GM23338 (cell line): ENCODE data around the gene DNAI1. TPM values are rescaled to one million over a fixed set of nuclear protein-coding genes. Genes with fewer than 3 reads are reported as not detected.

Experiments used
- ATAC-seq: fragments of 200-7000 bp; cut with Tn5 transposase; 3 replicates; pipeline ENCODE4 v1.9.1; 2020
- DNase-seq: peaks from one replicate; pipeline ENCODE4 v3.0.0-alpha.2; 2015; ENCODE audit warnings: low spot score
- H2AFZ ChIP-seq: fragments of 200-600 bp; sonication (generic); 2 replicates; pipeline ENCODE4 v1.8.0; 2016; ENCODE audit warnings: antibody characterized with exemption, mild to moderate bottlenecking, moderate library complexity
- H3F3A ChIP-seq: fragments of 200-600 bp; sonication (generic); replicated peaks from 2 replicates; pipeline ENCODE4 v1.8.0; 2017; ENCODE audit warnings: antibody characterized with exemption, mixed run types, low read depth
- H3K27ac ChIP-seq: fragments of 200-600 bp; sonication (generic); 2 replicates; pipeline ENCODE4 v1.6.1; 2016; ENCODE audit warnings: low read depth
- H3K27me3 ChIP-seq: fragments of 200-600 bp; sonication (generic); 2 replicates; pipeline ENCODE4 v1.8.0; 2016; ENCODE audit warnings: mild to moderate bottlenecking, mixed run types, moderate library complexity; ENCODE audit not compliant: insufficient read depth
- H3K36me3 ChIP-seq: fragments of 200-600 bp; sonication (generic); 2 replicates; pipeline ENCODE4 v1.8.0; 2016; ENCODE audit warnings: mild to moderate bottlenecking; ENCODE audit not compliant: insufficient read depth
- H3K4me1 ChIP-seq: fragments of 200-600 bp; sonication (generic); 2 replicates; pipeline ENCODE4 v1.8.0; 2016; ENCODE audit warnings: mild to moderate bottlenecking, moderate library complexity; ENCODE audit not compliant: insufficient read depth
- H3K4me2 ChIP-seq: fragments of 200-600 bp; sonication (generic); 2 replicates; pipeline ENCODE4 v1.7.1; 2017; ENCODE audit warnings: mixed run types
- H3K4me3 ChIP-seq: fragments of 200-600 bp; sonication (generic); 2 replicates; pipeline ENCODE4 v1.6.1; 2016; ENCODE audit warnings: mixed run types
- H3K79me2 ChIP-seq: fragments of 200-600 bp; sonication (generic); replicated peaks from 2 replicates; pipeline ENCODE4 v1.8.0; 2017; ENCODE audit warnings: mild to moderate bottlenecking; ENCODE audit not compliant: insufficient read depth
- H3K9me2 ChIP-seq: fragments of 200-600 bp; sonication (generic); 2 replicates; pipeline ENCODE4 v1.8.0; 2017; ENCODE audit not compliant: insufficient read depth
- H4K20me1 ChIP-seq: fragments of 200-600 bp; sonication (generic); replicated peaks from 2 replicates; pipeline ENCODE4 v1.8.0; 2017; ENCODE audit warnings: mild to moderate bottlenecking; ENCODE audit not compliant: insufficient read depth
- H3K27ac Mint-ChIP-seq: 2 replicates; pipeline ENCODE4 v1.8.0; 2020; ENCODE audit warnings: inconsistent platforms, mild to moderate bottlenecking, moderate library complexity, mixed read lengths
- H3K27me3 Mint-ChIP-seq: 3 replicates; pipeline ENCODE4 v1.8.0; 2022; ENCODE audit warnings: low read depth, mild to moderate bottlenecking, moderate library complexity, mixed read lengths, inconsistent platforms; ENCODE audit not compliant: insufficient read depth, poor library complexity
- H3K36me3 Mint-ChIP-seq: 3 replicates; pipeline ENCODE4 v1.8.0; 2021; ENCODE audit warnings: low read depth, mild to moderate bottlenecking, inconsistent platforms, moderate library complexity, mixed read lengths
- H3K4me1 Mint-ChIP-seq: 3 replicates; pipeline ENCODE4 v1.8.0; 2020; ENCODE audit warnings: mild to moderate bottlenecking, inconsistent platforms, mixed read lengths
- H3K4me3 Mint-ChIP-seq: 3 replicates; pipeline ENCODE4 v1.8.0; 2021; ENCODE audit warnings: moderate library complexity, mild to moderate bottlenecking, inconsistent platforms, mixed read lengths
- H3K9me3 Mint-ChIP-seq: 3 replicates; pipeline ENCODE4 v1.8.0; 2020; ENCODE audit warnings: moderate library complexity, mild to moderate bottlenecking, inconsistent platforms, mixed read lengths
- CREB1 ChIP-seq: fragments of 250-450 bp; sonication (Bioruptor Pico); IDR thresholded peaks from 2 replicates; pipeline ENCODE4 v1.5.0; 2020; ENCODE audit warnings: low read depth, mild to moderate bottlenecking, moderate library complexity
- EZH2 ChIP-seq: fragments of 200-600 bp; sonication (generic); IDR thresholded peaks from one replicate; pipeline ENCODE4 v1.8.0; 2017; ENCODE audit warnings: antibody characterized with exemption, mild to moderate bottlenecking, low read depth; ENCODE audit not compliant: unreplicated experiment
- POLR2AphosphoS5 ChIP-seq: IDR thresholded peaks from 2 replicates; pipeline ENCODE4 v1.6.1; 2016; ENCODE audit warnings: antibody characterized with exemption, low read depth
- ZNF114 ChIP-seq: fragments of 250-450 bp; sonication (Bioruptor Pico); IDR thresholded peaks from 2 replicates; pipeline ENCODE4 v1.5.0; 2020; ENCODE audit warnings: mild to moderate bottlenecking, moderate library complexity
- ZNF462 ChIP-seq: fragments of 250-450 bp; sonication (Bioruptor Pico); IDR thresholded peaks from 2 replicates; pipeline ENCODE4 v1.5.0; 2020; ENCODE audit warnings: mild to moderate bottlenecking, moderate library complexity
- polyA plus RNA-seq: library from polyadenylated mRNA; unstranded; fragments of >200 nt; fragmentation: Nextera tagmentation; extraction: Ambion mirVana; gene quantifications from 2 replicates; pipeline ENCODE4 v1.2.1, GENCODE V29; 2016
- total RNA-seq: library from RNA; depleted of rRNA; stranded (reverse); fragments of >200 nt; shearing (Covaris generic); gene quantifications from 2 replicates; pipeline ENCODE4 v1.2.3, GENCODE V29; 2014
- TF ChIP-seq, protein P1 (sequence below): IDR thresholded peaks from 2 replicates; pipeline ENCODE4 v1.6.1; 2016; ENCODE audit warnings: antibody characterized with exemption

DNAI1 gene
- total and polyA plus RNA-seq, 2 experiments from 2014 or later, result 1.0 to 1.1 TPM

- Histone ChIP-seq H3K27me3 (peaks cover 6% of the 10 kb centered on the region; the same call in 1 of the 2 replicates), H3K9me2 (no peaks in the 10 kb centered on the region; the same call in 1 of the 2 replicates), H4K20me1 (peaks cover 5% of the 10 kb centered on the region), H3K4me1 (peaks cover 5% of the 10 kb centered on the region; the same call in 1 of the 2 replicates), H3K79me2 (peaks cover 17% of the 10 kb centered on the region; the same call in 1 of the 2 replicates), H2AFZ (no peak overlapping the region), H3K36me3 (no peaks in the 10 kb centered on the region), H3K27ac (no peak overlapping the region), H3K4me3 (no peak overlapping the region), H3F3A (no peaks in the 10 kb centered on the region), H3K4me2 (no peak overlapping the region)
- ATAC-seq, result peak; percentile 77
- no peaks in the 10 kb centered on the region for H3K36me3 Mint-ChIP-seq
- H3K27ac Mint-ChIP-seq, result peak overlapping the region; percentile 57
- DNase-seq, result peak; percentile 28
- H3K4me3 Mint-ChIP-seq, result no peak overlapping the region
- no peaks in the 10 kb centered on the region for H3K9me3 Mint-ChIP-seq
- H3K4me1 Mint-ChIP-seq, result peaks cover 22% of the 10 kb centered on the region
- TF ChIP-seq ZNF114 (CRISPR knock-in tag) (no peak), ZNF462 (no peak), EZH2 (no peak), POLR2AphosphoS5 (no peak), CREB1 (no peak)
- TF ChIP-seq, protein P1, sequence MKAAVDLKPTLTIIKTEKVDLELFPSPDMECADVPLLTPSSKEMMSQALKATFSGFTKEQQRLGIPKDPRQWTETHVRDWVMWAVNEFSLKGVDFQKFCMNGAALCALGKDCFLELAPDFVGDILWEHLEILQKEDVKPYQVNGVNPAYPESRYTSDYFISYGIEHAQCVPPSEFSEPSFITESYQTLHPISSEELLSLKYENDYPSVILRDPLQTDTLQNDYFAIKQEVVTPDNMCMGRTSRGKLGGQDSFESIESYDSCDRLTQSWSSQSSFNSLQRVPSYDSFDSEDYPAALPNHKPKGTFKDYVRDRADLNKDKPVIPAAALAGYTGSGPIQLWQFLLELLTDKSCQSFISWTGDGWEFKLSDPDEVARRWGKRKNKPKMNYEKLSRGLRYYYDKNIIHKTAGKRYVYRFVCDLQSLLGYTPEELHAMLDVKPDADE, result no peak
- H3K27me3 Mint-ChIP-seq, result no peaks in the 10 kb centered on the region
Observed at GRCh38 chr9:34451135-34451534, 7.5 kb upstream of the DNAI1 start.
